ENCODE results near the gene COTL1. TPM values are rescaled to one million over a fixed set of nuclear protein-coding genes. Genes with fewer than 3 reads are reported as not detected.

The COTL1 gene
- total and polyA plus RNA-seq, 4 donors = 12.0 to 59.5 (median 23.0) TPM

DNA sequence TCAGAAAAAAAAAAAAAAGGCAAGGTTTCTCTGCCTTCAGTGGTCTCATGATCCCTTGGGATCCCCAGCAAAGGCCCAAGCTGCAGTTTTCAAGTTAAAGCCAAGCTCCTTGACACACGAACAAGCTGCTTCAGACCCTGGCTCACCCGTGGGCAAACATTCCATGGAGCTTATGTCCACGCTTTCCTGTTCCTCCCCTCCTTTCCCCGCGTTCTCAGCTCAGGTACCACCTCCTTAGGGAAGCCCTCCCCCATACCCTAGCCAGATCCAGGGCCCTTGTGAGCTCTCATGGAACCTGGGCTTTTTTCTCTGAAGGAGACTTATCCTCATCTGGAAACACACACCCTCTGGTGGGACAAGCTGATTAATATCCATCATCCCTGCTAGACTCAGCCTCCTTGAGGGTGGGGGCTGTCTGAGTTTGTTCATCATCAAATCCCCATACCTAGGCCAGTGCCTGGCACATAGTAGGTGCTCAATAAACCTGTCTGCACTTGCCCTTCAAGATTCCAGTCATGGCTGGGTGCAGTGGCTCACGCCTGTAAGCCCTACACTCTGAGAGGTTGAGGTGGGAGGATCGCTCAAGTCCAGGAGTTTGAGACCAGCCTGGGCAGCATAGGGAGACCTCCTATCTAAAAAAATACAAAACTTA lies 54.7 kb downstream of the COTL1 start:
- no peak overlapping the region for H3K9ac ChIP-seq (ENCODE audit: low read depth in 1 of 2, low read length in 2 of 2)
- peaks cover 0 to 3% (median 0%) of the 10 kb centered on the region in 4 donors for H3K36me3 ChIP-seq (ENCODE audit: control insufficient read depth in 4 of 4, insufficient read depth in 3 of 4, low read depth in 1 of 4, low read length in 3 of 4)
- no peak for TF ChIP-seq HNF4A (conservative IDR thresholded peaks at IDR 0.05)
- no peak for TF ChIP-seq GABPA (IDR thresholded peaks at IDR 0.05 in 1 of 2, conservative IDR thresholded peaks at IDR 0.05 in 1 of 2)
- TF ChIP-seq YY1 (IDR thresholded peaks at IDR 0.05) = no peak
- no peak for TF ChIP-seq SP1 (IDR thresholded peaks at IDR 0.05)
- TF ChIP-seq TAF1 (conservative IDR thresholded peaks at IDR 0.05) = no peak
- no peak for TF ChIP-seq JUND (IDR thresholded peaks at IDR 0.05)
- TF ChIP-seq, protein P1, sequence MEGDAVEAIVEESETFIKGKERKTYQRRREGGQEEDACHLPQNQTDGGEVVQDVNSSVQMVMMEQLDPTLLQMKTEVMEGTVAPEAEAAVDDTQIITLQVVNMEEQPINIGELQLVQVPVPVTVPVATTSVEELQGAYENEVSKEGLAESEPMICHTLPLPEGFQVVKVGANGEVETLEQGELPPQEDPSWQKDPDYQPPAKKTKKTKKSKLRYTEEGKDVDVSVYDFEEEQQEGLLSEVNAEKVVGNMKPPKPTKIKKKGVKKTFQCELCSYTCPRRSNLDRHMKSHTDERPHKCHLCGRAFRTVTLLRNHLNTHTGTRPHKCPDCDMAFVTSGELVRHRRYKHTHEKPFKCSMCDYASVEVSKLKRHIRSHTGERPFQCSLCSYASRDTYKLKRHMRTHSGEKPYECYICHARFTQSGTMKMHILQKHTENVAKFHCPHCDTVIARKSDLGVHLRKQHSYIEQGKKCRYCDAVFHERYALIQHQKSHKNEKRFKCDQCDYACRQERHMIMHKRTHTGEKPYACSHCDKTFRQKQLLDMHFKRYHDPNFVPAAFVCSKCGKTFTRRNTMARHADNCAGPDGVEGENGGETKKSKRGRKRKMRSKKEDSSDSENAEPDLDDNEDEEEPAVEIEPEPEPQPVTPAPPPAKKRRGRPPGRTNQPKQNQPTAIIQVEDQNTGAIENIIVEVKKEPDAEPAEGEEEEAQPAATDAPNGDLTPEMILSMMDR (IDR thresholded peaks at IDR 0.05; ENCODE audit: low read depth, low read length, missing input control) = no peak
- TF ChIP-seq FOXA1 (IDR thresholded peaks at IDR 0.05) = no peak
- no peak for TF ChIP-seq MAX (IDR thresholded peaks at IDR 0.05)
- TF ChIP-seq, protein P2, sequence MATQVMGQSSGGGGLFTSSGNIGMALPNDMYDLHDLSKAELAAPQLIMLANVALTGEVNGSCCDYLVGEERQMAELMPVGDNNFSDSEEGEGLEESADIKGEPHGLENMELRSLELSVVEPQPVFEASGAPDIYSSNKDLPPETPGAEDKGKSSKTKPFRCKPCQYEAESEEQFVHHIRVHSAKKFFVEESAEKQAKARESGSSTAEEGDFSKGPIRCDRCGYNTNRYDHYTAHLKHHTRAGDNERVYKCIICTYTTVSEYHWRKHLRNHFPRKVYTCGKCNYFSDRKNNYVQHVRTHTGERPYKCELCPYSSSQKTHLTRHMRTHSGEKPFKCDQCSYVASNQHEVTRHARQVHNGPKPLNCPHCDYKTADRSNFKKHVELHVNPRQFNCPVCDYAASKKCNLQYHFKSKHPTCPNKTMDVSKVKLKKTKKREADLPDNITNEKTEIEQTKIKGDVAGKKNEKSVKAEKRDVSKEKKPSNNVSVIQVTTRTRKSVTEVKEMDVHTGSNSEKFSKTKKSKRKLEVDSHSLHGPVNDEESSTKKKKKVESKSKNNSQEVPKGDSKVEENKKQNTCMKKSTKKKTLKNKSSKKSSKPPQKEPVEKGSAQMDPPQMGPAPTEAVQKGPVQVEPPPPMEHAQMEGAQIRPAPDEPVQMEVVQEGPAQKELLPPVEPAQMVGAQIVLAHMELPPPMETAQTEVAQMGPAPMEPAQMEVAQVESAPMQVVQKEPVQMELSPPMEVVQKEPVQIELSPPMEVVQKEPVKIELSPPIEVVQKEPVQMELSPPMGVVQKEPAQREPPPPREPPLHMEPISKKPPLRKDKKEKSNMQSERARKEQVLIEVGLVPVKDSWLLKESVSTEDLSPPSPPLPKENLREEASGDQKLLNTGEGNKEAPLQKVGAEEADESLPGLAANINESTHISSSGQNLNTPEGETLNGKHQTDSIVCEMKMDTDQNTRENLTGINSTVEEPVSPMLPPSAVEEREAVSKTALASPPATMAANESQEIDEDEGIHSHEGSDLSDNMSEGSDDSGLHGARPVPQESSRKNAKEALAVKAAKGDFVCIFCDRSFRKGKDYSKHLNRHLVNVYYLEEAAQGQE (IDR thresholded peaks at IDR 0.05) = no peak
- TF ChIP-seq, protein P3, sequence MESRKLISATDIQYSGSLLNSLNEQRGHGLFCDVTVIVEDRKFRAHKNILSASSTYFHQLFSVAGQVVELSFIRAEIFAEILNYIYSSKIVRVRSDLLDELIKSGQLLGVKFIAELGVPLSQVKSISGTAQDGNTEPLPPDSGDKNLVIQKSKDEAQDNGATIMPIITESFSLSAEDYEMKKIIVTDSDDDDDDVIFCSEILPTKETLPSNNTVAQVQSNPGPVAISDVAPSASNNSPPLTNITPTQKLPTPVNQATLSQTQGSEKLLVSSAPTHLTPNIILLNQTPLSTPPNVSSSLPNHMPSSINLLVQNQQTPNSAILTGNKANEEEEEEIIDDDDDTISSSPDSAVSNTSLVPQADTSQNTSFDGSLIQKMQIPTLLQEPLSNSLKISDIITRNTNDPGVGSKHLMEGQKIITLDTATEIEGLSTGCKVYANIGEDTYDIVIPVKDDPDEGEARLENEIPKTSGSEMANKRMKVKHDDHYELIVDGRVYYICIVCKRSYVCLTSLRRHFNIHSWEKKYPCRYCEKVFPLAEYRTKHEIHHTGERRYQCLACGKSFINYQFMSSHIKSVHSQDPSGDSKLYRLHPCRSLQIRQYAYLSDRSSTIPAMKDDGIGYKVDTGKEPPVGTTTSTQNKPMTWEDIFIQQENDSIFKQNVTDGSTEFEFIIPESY (IDR thresholded peaks at IDR 0.05) = no peak
- TF ChIP-seq, protein P4, sequence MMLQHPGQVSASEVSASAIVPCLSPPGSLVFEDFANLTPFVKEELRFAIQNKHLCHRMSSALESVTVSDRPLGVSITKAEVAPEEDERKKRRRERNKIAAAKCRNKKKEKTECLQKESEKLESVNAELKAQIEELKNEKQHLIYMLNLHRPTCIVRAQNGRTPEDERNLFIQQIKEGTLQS (IDR thresholded peaks at IDR 0.05) = no peak
- no peak for TF ChIP-seq RAD21 (IDR thresholded peaks at IDR 0.05)
- no peak for TF ChIP-seq FOXA2 (IDR thresholded peaks at IDR 0.05)
- TF ChIP-seq RXRA (IDR thresholded peaks at IDR 0.05) = no peak
- TF ChIP-seq NR2F2 (IDR thresholded peaks at IDR 0.05) = no peak
- no peak for TF ChIP-seq EGR1 (IDR thresholded peaks at IDR 0.05; ENCODE audit: low read depth in 2 of 2)
- no peak for TF ChIP-seq HNF4G (IDR thresholded peaks at IDR 0.05)
- DNase-seq (ENCODE audit: low spot score) = no peak
- H3K9me3 ChIP-seq (ENCODE audit: control insufficient read depth in 4 of 4, low read length in 3 of 4) = no peaks in the 10 kb centered on the region
- WGBS = 82% methylated on average over 7 of the region's 7 CpGs
- no peak overlapping the region for H3K27ac ChIP-seq (ENCODE audit: low read depth in 1 of 2, low read length in 2 of 2)
- no peaks in the 10 kb centered on the region for H3K27me3 ChIP-seq (ENCODE audit: control insufficient read depth in 4 of 4, insufficient read depth in 4 of 4, low read length in 3 of 4)
- H3K4me3 ChIP-seq (ENCODE audit: low read depth in 1 of 3, low read length in 3 of 3) = no peak overlapping the region
- H3K4me1 ChIP-seq (ENCODE audit: control insufficient read depth in 4 of 4, insufficient read depth in 4 of 4, low read length in 3 of 4) = no peaks in the 10 kb centered on the region

Data from liver (tissue), 9 donors.